WTC11 (cell line): Measurements from ENCODE around the gene HCST.

ENCODE experiments used
- CTCF ChIP-seq: fragments of 200-600 bp; IDR thresholded peaks from 2 replicates; pipeline ENCODE4 v1.8.0; 2022; ENCODE audit warnings: antibody characterized with exemption
- GRHL2 ChIP-seq: fragments of 250-450 bp; sonication (Bioruptor Pico); IDR thresholded peaks from 2 replicates; pipeline ENCODE4 v1.8.0; 2022; ENCODE audit warnings: mild to moderate bottlenecking, moderate library complexity; ENCODE audit not compliant: insufficient replicate concordance, severe bottlenecking
- MAX ChIP-seq: sonication (generic); formaldehyde crosslinking; IDR thresholded peaks from 2 replicates; pipeline ENCODE4 v1.8.0; 2022; ENCODE audit warnings: mild to moderate bottlenecking, missing genetic modification reagents
- PRRX2 ChIP-seq: fragments of 250-450 bp; sonication (Bioruptor Pico); IDR thresholded peaks from 2 replicates; pipeline ENCODE4 v1.8.0; 2021; ENCODE audit warnings: mild to moderate bottlenecking
- RELA ChIP-seq: sonication (generic); formaldehyde crosslinking; IDR thresholded peaks from 2 replicates; pipeline ENCODE4 v1.8.1; 2022; ENCODE audit warnings: missing genetic modification reagents, mild to moderate bottlenecking, borderline replicate concordance
- ZBTB43 ChIP-seq: sonication (generic); formaldehyde crosslinking; IDR thresholded peaks from 2 replicates; pipeline ENCODE4 v1.8.1; 2023; ENCODE audit warnings: mild to moderate bottlenecking, missing genetic modification reagents
- ZNF138 ChIP-seq: sonication (generic); formaldehyde crosslinking; conservative IDR thresholded peaks from 2 replicates; pipeline ENCODE4 v1.8.1; 2022; ENCODE audit warnings: mild to moderate bottlenecking, moderate library complexity, missing genetic modification reagents
- ZNF416 ChIP-seq: fragments of 250-450 bp; sonication (Bioruptor Pico); IDR thresholded peaks from 2 replicates; pipeline ENCODE4 v1.9.0; 2021; ENCODE audit warnings: mild to moderate bottlenecking, inconsistent platforms

DNA sequence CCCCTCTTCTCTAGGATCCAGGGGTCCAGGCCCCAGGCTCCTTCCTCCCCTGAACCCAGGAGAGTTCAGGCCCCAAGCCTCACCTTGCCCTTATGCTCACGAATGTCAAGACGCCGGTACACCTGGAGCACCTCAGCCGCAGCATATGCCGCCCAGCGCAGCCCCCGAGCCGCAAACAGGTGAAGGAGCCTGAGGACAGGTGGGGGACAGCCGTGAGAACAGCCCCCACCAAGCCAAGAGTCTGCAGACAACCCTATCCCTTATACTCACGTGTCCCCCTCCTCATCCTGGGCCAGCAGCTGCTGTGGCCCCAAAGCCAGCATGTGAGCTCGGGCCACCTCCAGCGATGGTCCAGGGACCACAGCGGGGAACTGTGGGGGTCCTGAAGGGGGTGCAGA lies 5.7 kb upstream of the HCST start:
- TF ChIP-seq PRRX2, result no peak
- TF ChIP-seq ZNF138 (CRISPR knock-in tag), result no peak
- TF ChIP-seq MAX (CRISPR knock-in tag), result no peak
- TF ChIP-seq ZNF416 (CRISPR knock-in tag), result no peak
- TF ChIP-seq ZBTB43, result no peak
- no peak for TF ChIP-seq GRHL2 (CRISPR knock-in tag)
- TF ChIP-seq RELA (CRISPR knock-in tag), result no peak
- no peak for TF ChIP-seq CTCF
